Endothelial cell of umbilical vein (primary cell): ENCODE data around the gene NR6A1. TPM values are rescaled to one million over a fixed set of nuclear protein-coding genes. Genes with fewer than 3 reads are reported as not detected.

Experiments used
- BruUV-seq: library from RNA; stranded (reverse); fragments of 400-500 nt; replicated peaks from 2 replicates; lab custom pipeline; 2021; lab: Mats Ljungman, UMichigan
- CTCF ChIA-PET: fragments of 300-600, 350-600 bp; sonication (Branson Sonifier 250); formaldehyde crosslinking; loops from one replicate; lab custom pipeline; 2021; ENCODE audit warnings: antibody characterized with exemption, inconsistent platforms; lab: Charles Lee
- POLR2A ChIA-PET: fragments of 300-600, 350-600 bp; sonication (Branson Sonifier 250); formaldehyde crosslinking; loops from one replicate; lab custom pipeline; 2021; ENCODE audit warnings: antibody characterized with exemption, inconsistent platforms; lab: Charles Lee
- DNase-seq: peaks from one replicate; pipeline ENCODE4 v3.0.0-alpha.2; 2011; ENCODE audit warnings: low read depth, low spot score
- FAIRE-seq: peaks from 2 replicates; lab custom pipeline; 2011; peaks lifted over from hg19 to GRCh38; lab: Jason Lieb, UNC
- H2AFZ ChIP-seq: 2 replicates; pipeline ENCODE4 v1.6.0; 2012; ENCODE audit warnings: low read depth, low read length, control low read depth, inconsistent platforms
- H3K27ac ChIP-seq: 2 replicates; pipeline ENCODE4 v1.5.1; 2011; ENCODE audit warnings: low read depth, mild to moderate bottlenecking, control low read depth, low read length, moderate library complexity; ENCODE audit not compliant: insufficient read depth
- H3K27me3 ChIP-seq, 2 experiments: 2 replicates each; pipeline versions ENCODE4 v1.6.0 to v1.6.1; 2011; ENCODE audit warnings: low read length in 2 of 2, mixed read lengths in 1 of 2; ENCODE audit not compliant: control insufficient read depth in 2 of 2, insufficient read depth in 2 of 2
- H3K36me3 ChIP-seq, 2 experiments: 2 replicates in 1 of 2; 3 replicates in 1 of 2; pipeline ENCODE4 v1.5.1; 2011; ENCODE audit warnings: low read length in 2 of 2, mild to moderate bottlenecking in 1 of 2, moderate library complexity in 1 of 2; ENCODE audit not compliant: control insufficient read depth in 2 of 2, insufficient read depth in 2 of 2; ENCODE audit errors: extremely low read depth in 1 of 2
- H3K4me1 ChIP-seq: 3 replicates; pipeline ENCODE4 v1.5.1; 2011; ENCODE audit warnings: mild to moderate bottlenecking, low read length; ENCODE audit not compliant: control insufficient read depth, insufficient read depth; ENCODE audit errors: extremely low read depth
- H3K4me2 ChIP-seq: 2 replicates; pipeline ENCODE4 v1.6.1; 2011; ENCODE audit warnings: low read length, control low read depth, mixed read lengths; ENCODE audit not compliant: insufficient read depth
- H3K4me3 ChIP-seq, 3 experiments: fragments of 200-600 bp in 1 of 3; sonication (generic), shearing (Covaris generic) in 1 of 3; replicated peaks in 1 of 3; 2 replicates each; pipeline ENCODE4 v1.5.1; 2011 to 2016; ENCODE audit warnings: control low read depth in 3 of 3, low read length in 3 of 3, mild to moderate bottlenecking in 2 of 3, inconsistent platforms in 1 of 3, low read depth in 1 of 3, moderate library complexity in 1 of 3; ENCODE audit not compliant: insufficient read depth in 1 of 3
- H3K79me2 ChIP-seq: 2 replicates; pipeline ENCODE4 v1.6.0; 2012; ENCODE audit warnings: low read length, inconsistent platforms; ENCODE audit not compliant: control insufficient read depth, insufficient read depth
- H3K9ac ChIP-seq: replicated peaks from 2 replicates; pipeline ENCODE3; 2011; ENCODE audit warnings: low read length, control low read depth; ENCODE audit not compliant: insufficient read depth; ENCODE audit errors: extremely low read depth
- H3K9me1 ChIP-seq: replicated peaks from 3 replicates; pipeline ENCODE4 v1.6.0; 2011; ENCODE audit warnings: mild to moderate bottlenecking, low read length; ENCODE audit not compliant: control insufficient read depth, insufficient read depth; ENCODE audit errors: extremely low read depth
- H3K9me3 ChIP-seq: replicated peaks from 2 replicates; pipeline ENCODE4 v1.5.1; 2012; ENCODE audit warnings: low read length, inconsistent platforms; ENCODE audit not compliant: control insufficient read depth, insufficient read depth
- H4K20me1 ChIP-seq: replicated peaks from 2 replicates; pipeline ENCODE3; 2011; ENCODE audit warnings: mild to moderate bottlenecking, low read length; ENCODE audit not compliant: control insufficient read depth, insufficient read depth; ENCODE audit errors: extremely low read depth
- CTCF ChIP-seq, 2 donors: IDR thresholded peaks; 1 replicate in 1 of 2; 2 replicates in 1 of 2; pipeline ENCODE4 v1.5.1; 2011; ENCODE audit warnings: low read length in 2 of 2, mild to moderate bottlenecking in 2 of 2, moderate library complexity in 2 of 2, control low read depth in 1 of 2, inconsistent platforms in 1 of 2, low read depth in 1 of 2; ENCODE audit not compliant: insufficient read depth in 1 of 2; ENCODE audit errors: extremely low read depth in 1 of 2
- EZH2 ChIP-seq: IDR thresholded peaks from 2 replicates; pipeline ENCODE4 v1.6.1; 2012; ENCODE audit warnings: borderline replicate concordance, low read depth, mild to moderate bottlenecking, moderate library complexity, low read length, inconsistent platforms; ENCODE audit not compliant: severe bottlenecking
- FOS ChIP-seq: IDR thresholded peaks from 2 replicates; pipeline ENCODE4 v1.6.1; 2011; ENCODE audit warnings: mild to moderate bottlenecking, low read length, moderate library complexity, borderline replicate concordance; ENCODE audit not compliant: insufficient read depth
- GATA2 ChIP-seq: IDR thresholded peaks from 2 replicates; pipeline ENCODE4 v1.7.0; 2011; ENCODE audit warnings: low read depth, mild to moderate bottlenecking, moderate library complexity, mixed read lengths, low read length; ENCODE audit not compliant: insufficient read length, insufficient read depth
- JUN ChIP-seq: IDR thresholded peaks from 2 replicates; pipeline ENCODE4 v1.6.1; 2011; ENCODE audit warnings: borderline replicate concordance, low read depth; ENCODE audit not compliant: insufficient read length, insufficient read depth
- MAX ChIP-seq: IDR thresholded peaks from 2 replicates; pipeline ENCODE4 v1.6.1; 2011; ENCODE audit not compliant: insufficient read depth, insufficient read length
- MYC ChIP-seq: IDR thresholded peaks from one replicate; pipeline ENCODE4 v1.6.1; 2011; ENCODE audit warnings: mild to moderate bottlenecking, low read depth, low read length
- POLR2A ChIP-seq: IDR thresholded peaks from 2 replicates; pipeline ENCODE4 v1.6.1; 2012; ENCODE audit warnings: low read depth, mild to moderate bottlenecking, control low read depth, low read length
- POLR2AphosphoS5 ChIP-seq: IDR thresholded peaks from 2 replicates; pipeline ENCODE4 v1.6.1; 2012; ENCODE audit warnings: low read depth, mild to moderate bottlenecking, control low read depth, low read length, moderate library complexity; ENCODE audit not compliant: insufficient read depth
- dilution Hi-C: fragments of 300-500 bp; cut with MboI; formaldehyde crosslinking; loops from one replicate; pipeline ENCODE4 v1.15.0; 2019; ENCODE audit warnings: low sequenced_read_pairs; ENCODE audit not compliant: extremely low pct_ligation_motif_present
- intact Hi-C: fragments of 100-400 bp; cut with micrococcal nuclease; formaldehyde crosslinking; loops from one replicate; pipeline ENCODE4 v1.10.0; 2022
- polyA plus RNA-seq, 4 experiments: library from polyadenylated mRNA; depleted of rRNA in 3 of 4; stranded (reverse) in 3 of 4; unstranded in 1 of 4; fragments of >200 nt; gene quantifications; 2 replicates each; pipeline versions ENCODE4 v1.2.1 to v1.2.3, GENCODE V29; 2011 to 2012; ENCODE audit warnings: missing spikeins in 1 of 4
- total RNA-seq: library from RNA; stranded (reverse); gene quantifications from 2 replicates; pipeline ENCODE4 v1.2.3, GENCODE V29; 2021

Gene NR6A1
- total and polyA plus RNA-seq, 2 donors (not counting 3 experiments of a cell fraction or from before 2014, with no cell fraction given) = 0.17 to 1.2 TPM

GRCh38 chr9:124495126-124496074, 275.7 kb downstream of the NR6A1 start:
- no peak overlapping the region for H3K4me2 ChIP-seq
- H3K4me1 ChIP-seq = no peaks in the 10 kb centered on the region
- H3K27me3 ChIP-seq = no peaks in the 10 kb centered on the region
- no peak overlapping the region for H2AFZ ChIP-seq
- ChIA-PET CTCF (no interaction called here), POLR2A (no interaction called here)
- dilution Hi-C loops = no loop called here
- BruUV-seq = no TSS peak
- H4K20me1 ChIP-seq = no peaks in the 10 kb centered on the region
- DNase-seq = no peak
- H3K4me3 ChIP-seq = no peak overlapping the region
- no peak overlapping the region for H3K9ac ChIP-seq
- no peaks in the 10 kb centered on the region for H3K9me1 ChIP-seq
- FAIRE-seq = no peak
- H3K36me3 ChIP-seq = no peaks in the 10 kb centered on the region
- no peaks in the 10 kb centered on the region for H3K9me3 ChIP-seq
- intact Hi-C loops = no loop called here
- no peak overlapping the region for H3K27ac ChIP-seq
- no peaks in the 10 kb centered on the region for H3K79me2 ChIP-seq
- no peak for TF ChIP-seq POLR2AphosphoS5
- no peak for TF ChIP-seq EZH2
- no peak for TF ChIP-seq MYC
- TF ChIP-seq MAX = no peak
- no peak for TF ChIP-seq CTCF (IDR thresholded peaks at IDR 0.05; ENCODE audit: extremely low read depth in 1 of 2, insufficient read depth in 1 of 2, low read depth in 1 of 2, low read length in 2 of 2)
- TF ChIP-seq GATA2 = no peak
- TF ChIP-seq FOS = no peak
- TF ChIP-seq POLR2A = no peak
- no peak for TF ChIP-seq JUN
